ENCODE measurements around the gene C5orf15.

Gene C5orf15

DNA sequence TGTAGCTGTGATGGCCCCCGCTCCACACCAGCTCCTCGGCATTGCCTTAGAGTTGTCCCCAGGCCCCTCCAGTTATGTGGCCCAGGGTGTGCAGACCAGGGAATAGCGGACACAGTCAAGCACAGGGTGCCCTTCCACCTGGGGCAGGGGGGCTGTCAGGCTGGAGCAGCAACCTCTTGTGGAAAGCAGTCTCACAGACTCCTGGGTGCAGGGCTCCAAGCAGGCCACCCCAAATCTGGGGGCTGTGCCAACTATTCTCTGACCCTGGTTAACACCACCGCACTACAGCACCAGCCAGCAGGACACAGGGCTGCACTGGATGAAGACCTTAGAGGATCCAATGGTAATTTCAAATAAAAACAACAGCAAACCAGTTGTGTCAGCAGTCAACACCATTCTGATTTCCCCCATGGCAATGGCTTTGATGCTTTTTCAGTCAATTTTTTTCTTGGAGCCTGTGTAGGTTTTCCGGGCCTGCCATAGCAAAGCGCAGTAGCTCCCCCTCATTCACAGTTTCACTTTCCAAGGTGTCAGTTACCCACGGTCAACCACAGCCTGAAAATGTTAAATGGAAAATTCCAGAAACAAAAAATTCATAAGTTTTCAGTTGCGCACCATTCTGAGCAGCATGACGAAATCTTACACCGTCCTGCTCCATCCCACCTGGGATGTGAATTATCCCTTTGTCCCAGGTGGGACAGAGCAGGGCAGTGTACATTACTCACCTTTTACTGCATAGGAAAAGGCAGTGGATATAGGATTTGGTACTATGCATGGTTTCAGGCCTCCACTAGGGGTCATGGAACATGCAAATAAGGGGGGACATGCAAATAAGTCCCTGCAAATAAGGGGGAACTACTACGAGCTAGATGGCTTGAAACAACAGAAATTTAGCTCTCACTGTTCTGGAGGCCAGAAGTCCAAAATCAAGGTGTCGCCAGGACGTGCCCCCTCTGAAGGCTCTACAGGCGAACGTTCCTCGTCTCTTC is 49.0 kb downstream of the C5orf15 start:
- DNase-seq: no peak

DNA sequence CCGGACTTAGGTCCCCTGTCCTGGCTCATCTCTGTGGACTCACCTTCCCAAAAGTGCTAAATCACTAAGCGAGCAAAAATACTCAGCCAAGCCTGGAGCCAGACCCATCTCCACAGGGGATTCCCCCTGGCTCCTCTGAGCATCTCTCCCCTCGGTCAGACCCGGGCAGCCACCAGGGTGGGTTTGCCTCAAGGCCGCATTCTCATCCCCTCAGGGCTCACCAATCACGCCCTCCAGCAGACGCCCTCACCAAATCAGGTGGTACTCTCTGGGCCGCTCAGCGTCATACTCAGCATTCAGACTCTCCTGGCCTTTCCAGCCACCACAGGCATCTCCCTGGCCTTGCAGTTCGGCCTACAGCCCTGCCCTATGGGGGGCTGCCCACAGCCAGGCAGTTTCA is 49.7 kb downstream of the C5orf15 start:
- DNase-seq: no peak

DNA sequence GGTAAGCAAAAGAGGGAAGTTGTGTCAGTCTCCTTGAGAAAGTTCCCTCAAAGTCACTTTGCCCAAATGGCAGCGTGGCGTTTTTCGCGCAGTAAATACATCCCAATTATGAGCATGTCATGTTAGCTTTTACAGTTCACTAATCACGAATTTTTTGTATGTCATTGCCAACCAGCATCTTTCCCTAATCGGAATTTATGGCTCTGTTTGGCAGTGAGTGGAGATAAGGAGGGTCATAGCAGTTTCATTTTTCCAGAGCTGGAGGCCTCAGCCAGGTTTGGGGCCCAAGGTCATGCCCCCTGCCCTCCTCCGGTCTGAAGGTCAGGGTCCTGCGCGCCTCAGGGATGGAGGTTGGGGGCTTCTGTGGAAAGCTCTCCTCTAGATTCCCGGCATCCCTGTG is 50.1 kb downstream of the C5orf15 start:
- DNase-seq: no peak

DNA sequence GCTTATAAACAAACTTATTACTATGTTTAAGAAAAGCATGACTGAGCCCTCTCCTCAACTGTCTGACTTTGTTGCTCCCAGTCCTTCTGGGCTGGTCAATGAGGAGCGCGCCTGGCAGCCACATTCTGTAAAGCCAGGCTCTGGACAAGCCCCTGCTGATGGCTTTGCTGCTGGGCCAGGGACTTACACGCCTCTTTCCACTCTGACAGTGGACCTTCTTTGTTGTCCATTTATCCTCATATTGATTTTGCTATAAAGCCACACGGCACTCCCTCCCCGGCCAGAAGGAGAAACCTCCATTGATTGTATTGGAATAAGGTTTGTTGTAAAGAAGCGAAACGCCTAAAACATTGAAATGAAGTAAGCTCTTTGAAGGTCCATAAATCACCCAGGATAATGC is 50.6 kb downstream of the C5orf15 start:
- DNase-seq: no peak

DNA sequence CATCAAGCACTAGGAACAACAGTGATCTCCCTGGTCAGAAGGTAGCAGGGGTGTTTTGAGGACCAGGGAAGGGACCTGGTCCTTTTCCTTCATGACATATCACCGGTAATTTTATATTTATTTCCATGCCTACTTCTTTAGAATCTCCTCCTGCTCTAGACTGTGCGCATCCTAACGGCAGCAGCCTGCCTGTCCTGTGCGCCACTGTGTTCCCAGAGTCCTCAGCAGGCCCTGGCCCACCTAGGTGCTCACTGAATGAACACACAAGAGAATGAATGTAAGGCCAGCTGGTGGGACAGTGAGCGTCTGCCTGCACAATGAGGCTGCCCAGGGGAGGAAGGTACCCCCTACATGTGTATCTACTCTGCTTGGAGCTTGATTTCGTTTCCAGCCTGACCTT is 51.5 kb downstream of the C5orf15 start:
- DNase-seq: no peak

DNA sequence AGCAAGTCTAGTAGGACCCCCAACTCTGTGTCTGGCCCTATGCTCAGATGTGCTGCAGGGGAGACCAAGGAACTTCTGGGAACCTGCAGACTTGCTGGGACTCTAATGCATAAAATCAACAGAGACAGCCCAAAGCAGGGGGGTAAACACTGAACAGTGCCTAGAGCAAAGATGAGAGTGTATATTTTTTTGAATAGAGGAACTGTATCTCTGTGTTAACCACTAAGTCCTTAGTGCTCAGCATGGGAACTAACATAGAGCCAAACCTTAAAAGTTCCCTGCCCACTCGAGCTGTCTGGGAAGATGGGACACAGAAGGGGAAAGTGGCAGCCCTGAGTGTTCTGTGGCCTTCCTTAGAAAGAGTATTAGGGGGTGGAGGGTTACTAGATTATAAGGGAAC is 51.9 kb downstream of the C5orf15 start:
- DNase-seq: no peak

DNA sequence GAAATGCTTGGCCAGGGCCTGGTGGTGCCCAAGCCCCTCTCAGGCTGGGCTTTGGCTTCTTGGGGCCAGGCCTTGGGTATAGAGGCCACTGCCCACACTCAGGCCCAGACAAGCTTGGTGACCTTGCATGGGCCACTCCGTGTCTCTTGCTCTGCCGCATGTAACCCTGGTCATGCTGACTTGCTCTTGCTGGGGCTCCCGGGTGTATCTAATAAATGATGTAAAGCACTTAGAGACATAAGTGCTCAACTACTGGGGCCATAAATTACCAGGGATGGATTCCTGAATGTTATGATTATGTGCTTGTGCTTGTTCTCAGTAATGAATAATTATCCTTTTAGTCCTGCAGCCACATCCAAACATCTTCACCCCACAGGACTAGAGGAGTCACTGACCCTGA is 54.0 kb downstream of the C5orf15 start:
- DNase-seq: no peak

DNA sequence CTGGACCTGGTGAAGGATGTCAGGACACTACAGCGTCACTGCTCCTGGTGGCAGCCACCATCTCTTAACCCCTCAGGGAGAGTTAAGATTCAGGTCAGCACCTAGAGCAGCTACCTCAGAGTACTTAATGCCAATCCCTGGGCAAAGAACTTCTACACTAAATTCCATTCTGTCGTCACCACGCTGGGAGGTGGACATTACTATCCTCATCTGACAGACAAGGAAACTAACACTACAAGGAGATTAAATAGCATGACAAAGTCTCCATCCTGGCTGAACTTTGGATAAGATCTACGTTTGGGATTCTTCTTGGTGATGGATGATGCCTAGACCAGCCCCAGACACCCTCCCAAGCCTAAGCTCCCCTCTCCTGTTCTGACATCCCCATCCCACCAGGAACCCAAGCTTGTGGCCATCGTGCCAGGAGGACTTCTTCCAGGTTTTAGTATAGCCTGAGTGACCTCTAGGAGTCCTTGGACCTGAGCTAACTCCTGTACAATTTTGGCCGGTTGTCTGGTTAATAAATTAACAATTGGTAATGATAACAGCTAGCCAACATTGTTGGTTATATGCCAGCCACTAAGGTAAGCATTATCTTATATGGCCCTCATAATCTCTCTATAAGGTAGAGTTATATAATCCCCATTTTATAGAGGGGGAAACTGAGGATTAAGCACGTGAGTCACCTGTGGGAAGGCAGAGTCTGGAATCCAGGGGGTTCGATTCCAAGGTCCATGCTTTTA is 54.8 kb downstream of the C5orf15 start:
- DNase-seq: no peak

DNA sequence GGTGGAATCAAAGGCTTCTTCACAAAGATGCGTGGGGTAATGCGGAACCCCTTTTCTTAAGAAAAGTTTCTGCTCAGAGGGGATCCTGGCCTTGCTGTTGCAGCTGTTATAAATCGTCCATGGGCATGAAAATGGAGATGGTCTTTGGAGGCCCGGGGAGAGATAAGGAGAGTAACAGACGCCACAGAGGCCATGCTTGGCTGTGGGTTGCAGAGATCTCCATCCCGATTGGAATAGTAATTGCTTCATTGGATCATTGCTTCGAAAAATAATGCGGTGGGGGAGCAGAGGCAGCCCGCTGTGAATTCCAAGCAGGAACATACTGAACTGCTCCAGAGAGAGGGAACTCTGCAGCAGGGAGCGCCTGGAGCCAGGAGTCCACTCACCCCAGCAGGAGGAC is 55.5 kb downstream of the C5orf15 start:
- DNase-seq: no peak

DNA sequence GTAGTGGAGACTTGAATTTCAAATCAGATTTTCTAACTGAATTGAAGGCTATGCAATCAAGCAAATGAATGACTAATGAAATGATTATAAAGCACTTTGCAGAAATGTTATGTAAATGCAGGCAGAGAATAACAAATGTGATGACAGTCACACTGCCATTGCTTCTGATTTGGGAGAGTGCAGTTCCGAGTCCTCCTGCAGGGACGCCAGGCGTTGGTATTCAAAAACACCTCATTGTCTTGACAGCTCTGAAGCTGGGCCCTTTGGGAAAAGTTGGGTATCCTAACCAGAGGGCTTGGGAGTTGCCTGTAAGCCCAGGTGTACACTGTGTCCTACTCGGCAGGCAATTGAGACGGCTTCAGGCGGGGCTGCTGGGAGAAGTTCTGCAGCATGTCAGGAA is 57.9 kb downstream of the C5orf15 start:
- no peak for DNase-seq

DNA sequence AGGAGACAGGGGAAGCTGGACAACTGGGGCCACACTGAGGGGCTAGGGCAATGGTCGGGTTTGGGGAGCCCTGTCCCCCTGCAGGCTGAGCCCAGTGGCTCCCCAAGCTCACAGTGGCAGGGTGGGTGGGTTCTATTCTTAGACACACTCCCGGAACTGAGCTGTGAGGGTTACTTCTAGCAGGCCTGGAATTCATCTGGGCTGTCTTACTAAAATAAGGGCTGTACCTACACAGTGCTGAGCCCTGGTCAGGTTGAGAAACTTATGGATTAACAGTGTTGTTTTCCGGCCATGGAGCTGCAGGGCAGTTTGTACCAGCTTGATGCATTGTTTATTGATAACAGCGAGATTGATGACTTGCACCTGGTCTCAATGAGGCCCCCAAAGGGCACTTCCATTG is 58.8 kb downstream of the C5orf15 start:
- DNase-seq: no peak

DNA sequence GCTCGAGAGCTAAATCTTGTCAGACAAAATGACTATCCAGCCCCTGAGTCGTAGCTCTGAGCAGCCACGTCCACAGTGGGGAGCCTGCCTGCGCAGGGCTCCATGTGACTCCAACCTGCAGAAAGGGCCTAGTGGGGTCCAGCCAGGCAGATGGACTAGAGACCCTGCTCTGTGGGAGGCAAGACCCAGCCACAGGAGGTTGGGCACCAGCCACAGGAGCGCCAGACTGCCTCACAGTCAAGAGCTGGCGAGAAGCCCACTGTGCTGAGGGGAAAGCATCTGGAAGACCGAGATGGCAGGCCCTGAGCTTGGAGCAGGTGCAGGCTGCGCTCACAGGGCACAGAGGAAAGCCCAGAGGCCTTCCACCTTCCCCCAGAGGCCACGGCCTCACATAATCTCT is 61.4 kb downstream of the C5orf15 start:
- DNase-seq: no peak

DNA sequence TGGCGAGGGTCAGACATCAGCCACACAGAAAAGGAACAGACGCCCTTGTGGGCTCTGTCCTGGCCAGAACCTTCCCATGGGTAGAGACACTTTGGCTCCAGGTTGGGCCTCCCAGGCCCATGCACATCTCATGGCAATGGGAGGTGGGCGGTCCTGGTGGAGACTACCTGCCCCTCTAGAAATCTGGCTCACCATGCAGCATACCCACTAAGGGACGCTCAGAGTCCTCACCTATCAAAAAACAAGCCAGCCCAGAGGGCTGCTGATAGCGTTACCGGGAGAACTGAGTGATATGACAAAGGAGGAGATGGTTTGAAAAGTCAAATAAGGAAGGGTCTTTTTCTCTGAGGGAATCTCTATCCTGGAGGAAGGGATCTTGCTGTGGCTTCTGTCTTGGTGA is 62.1 kb downstream of the C5orf15 start:
- DNase-seq: no peak
